Activated gamma-delta T cell treated with Interleukin-2 at 50 U/mL for 16 hours (primary cell): ENCODE results near the gene DNAH3.
"Not testable (repeated sequence)": the region's sequence is repeated elsewhere in the genome, so short reads cannot be mapped to it uniquely, and the experiment has no call there.

Source experiments
- DNase-seq: peaks from one replicate; pipeline ENCODE4 v3.0.0-alpha.2; 2020

Gene DNAH3

GRCh38 chr16:21167929-21168602 is 17.4 kb upstream of the DNAH3 start:
- no peak for DNase-seq

- no peak for DNase-seq
Observed at GRCh38 chr16:21167360-21167759, 16.7 kb upstream of the DNAH3 start.

GRCh38 chr16:21166561-21166961 is 15.9 kb upstream of the DNAH3 start:
- no peak for DNase-seq

- DNase-seq, result no peak
Observed at GRCh38 chr16:21164521-21165168, 14.0 kb upstream of the DNAH3 start.

GRCh38 chr16:21163576-21163975 is 12.9 kb upstream of the DNAH3 start:
- no peak for DNase-seq

GRCh38 chr16:21162661-21163151 is 12.1 kb upstream of the DNAH3 start:
- DNase-seq, result no peak

GRCh38 chr16:21161211-21161610 is 10.6 kb upstream of the DNAH3 start:
- no peak for DNase-seq

GRCh38 chr16:21160276-21160675 is 9.6 kb upstream of the DNAH3 start:
- no peak for DNase-seq

- no peak for DNase-seq
Observed at GRCh38 chr16:21159281-21159951, 8.8 kb upstream of the DNAH3 start.

GRCh38 chr16:21158208-21159110 is 7.8 kb upstream of the DNAH3 start, which contains the start of gene LDAF1:
LDAF1 (plus strand) TSS chr16:21158674; CDS start chr16:21161183, 2,509 bp downstream.
- peak; percentile 74 for DNase-seq

- no peak for DNase-seq
Observed at GRCh38 chr16:21157632-21158031, 7.0 kb upstream of the DNAH3 start.

- DNase-seq, result no peak
Observed at GRCh38 chr16:21156767-21157467, 6.3 kb upstream of the DNAH3 start.

- not testable (repeated sequence) for DNase-seq
Observed at GRCh38 chr16:21156011-21156410, 5.4 kb upstream of the DNAH3 start.

GRCh38 chr16:21153124-21153729 is 2.6 kb upstream of the DNAH3 start:
- DNase-seq, result not testable (repeated sequence)

- not testable (repeated sequence) for DNase-seq
Observed at GRCh38 chr16:21152160-21153030, 1.7 kb upstream of the DNAH3 start.

GRCh38 chr16:21145738-21146137 is 4.9 kb downstream of the DNAH3 start:
- DNase-seq, result no peak

- DNase-seq, result no peak
Observed at GRCh38 chr16:21134053-21134452, 16.6 kb downstream of the DNAH3 start.

- DNase-seq, result no peak
Observed at GRCh38 chr16:21130811-21131210, 19.8 kb downstream of the DNAH3 start.

- no peak for DNase-seq
Observed at GRCh38 chr16:21128991-21129390, 21.7 kb downstream of the DNAH3 start.

- no peak for DNase-seq
Observed at GRCh38 chr16:21126518-21126917, 24.1 kb downstream of the DNAH3 start.

GRCh38 chr16:21125191-21125590 is 25.5 kb downstream of the DNAH3 start:
- DNase-seq, result no peak
